ENCODE measurements around the gene VPS13A. TPM values are rescaled to one million over a fixed set of nuclear protein-coding genes. Genes with fewer than 3 reads are reported as not detected.

VPS13A gene
- total and polyA plus RNA-seq, 10 of the 15 experiments (the other 5 are each of a cell fraction or from before 2014, with no cell fraction given) = 10.0 to 35.2 (median 21.1) TPM

GRCh38 chr9:77284616-77285015 is 107.3 kb downstream of the VPS13A start (continued):
- TF ChIP-seq GABPA (IDR thresholded peaks at IDR 0.05; ENCODE audit: low read depth) (no peak), EGR1 (IDR thresholded peaks at IDR 0.05; ENCODE audit: borderline replicate concordance in 1 of 2, low read depth in 2 of 2, low read length in 2 of 2) (no peak), TBL1XR1 (IDR thresholded peaks at IDR 0.05; ENCODE audit: low read depth, low read length) (no peak)

DNA sequence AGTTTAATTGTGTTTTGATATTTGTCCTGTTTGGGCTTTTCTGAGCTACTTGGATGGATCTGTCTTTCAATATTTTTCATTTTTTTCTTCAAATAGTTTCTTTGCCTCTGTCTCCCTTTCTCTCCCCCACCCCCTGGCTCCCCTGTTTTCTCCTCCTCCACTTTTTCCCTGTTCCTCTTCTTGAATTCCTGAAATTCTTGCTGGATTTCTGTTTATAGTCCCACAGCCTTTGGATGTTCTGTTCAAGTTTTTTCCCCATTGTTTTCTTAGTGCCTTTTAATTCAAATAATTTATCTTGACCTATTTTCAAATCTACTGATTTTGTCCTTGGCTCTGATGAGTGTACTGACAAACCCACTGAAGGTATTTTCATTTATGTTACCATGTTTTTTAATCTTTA is 113.0 kb downstream of the VPS13A start:
- Histone ChIP-seq H3K27me3 (replicated peaks in 1 of 2; ENCODE audit: control insufficient read depth in 2 of 2, insufficient read depth in 2 of 2, low read length in 1 of 2) (no peaks in the 10 kb centered on the region), H3K79me2 (ENCODE audit: control insufficient read depth, insufficient read depth, low read length) (no peaks in the 10 kb centered on the region), H4K20me1 (ENCODE audit: control insufficient read depth, insufficient read depth) (no peaks in the 10 kb centered on the region), H3K4me2 (ENCODE audit: control insufficient read depth, insufficient read depth) (no peak overlapping the region), H2AFZ (ENCODE audit: control insufficient read depth, low read depth, low read length) (no peak overlapping the region), H3K4me1 (ENCODE audit: control insufficient read depth, insufficient read depth, low read length) (no peaks in the 10 kb centered on the region), H3K36me3 (ENCODE audit: control insufficient read depth in 2 of 2, insufficient read depth in 2 of 2, low read length in 1 of 2) (peaks cover 0 to 3% of the 10 kb centered on the region in 2 experiments; a peak in 2 of 4 replicates), H3K9me3 (replicated peaks; ENCODE audit: control insufficient read depth, insufficient read depth, low read length) (no peaks in the 10 kb centered on the region; the same call in 1 of the 3 replicates), H3K27ac (ENCODE audit: control insufficient read depth, insufficient read depth) (no peak overlapping the region), H3K4me3 (no peak overlapping the region), H3K9ac (ENCODE audit: control insufficient read depth, insufficient read depth, low read length) (no peak overlapping the region)
- no TSS peak for BruUV-seq (replicated peaks)
- FAIRE-seq = no peak
- CTCF ChIA-PET = no interaction called here
- DNase-seq (ENCODE audit: low read depth, low spot score) = no peak
- no peak for ATAC-seq
- SMC1A ChIA-PET (ENCODE audit: uncharacterized antibody, unreplicated experiment) = no interaction called here
- RAD21 ChIA-PET (ENCODE audit: unreplicated experiment) = no interaction called here
- intact Hi-C loops (cut with micrococcal nuclease; ENCODE audit: unreplicated experiment) (no loop called here), in situ Hi-C loops (cut with MboI) (no loop called here)
- TF ChIP-seq YBX1 (IDR thresholded peaks at IDR 0.05) (no peak), SUZ12 (IDR thresholded peaks at IDR 0.05; ENCODE audit: unreplicated experiment) (no peak)
- POLR2A ChIA-PET = no interaction called here

DNA sequence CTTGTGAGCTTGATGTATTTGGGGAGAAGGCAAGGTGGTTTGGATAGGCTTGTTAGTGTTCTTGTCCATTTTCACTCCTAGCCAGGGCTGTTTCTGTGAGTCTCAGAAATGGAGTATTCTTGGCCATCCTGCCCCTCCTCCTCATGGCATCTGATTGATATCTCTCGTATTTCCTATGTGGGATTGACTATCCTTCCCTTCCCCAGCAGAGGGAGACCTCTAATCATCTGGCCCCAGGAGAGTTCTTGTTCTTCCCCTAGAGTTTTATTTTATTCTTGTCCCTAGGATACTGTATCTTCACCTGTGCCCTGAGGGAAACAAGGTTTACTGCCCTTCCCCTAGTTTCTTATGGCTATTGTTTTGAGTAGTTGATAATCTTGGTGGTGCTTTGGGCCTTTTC is 114.4 kb downstream of the VPS13A start:
- no peaks in the 10 kb centered on the region for H3K79me2 ChIP-seq (ENCODE audit: control insufficient read depth, insufficient read depth, low read length)
- ATAC-seq (peak; percentile 26; the same call in 2 of the 3 replicates), FAIRE-seq (no peak), DNase-seq (ENCODE audit: low read depth, low spot score) (no peak)
- ChIA-PET RAD21 (ENCODE audit: unreplicated experiment) (no interaction called here), SMC1A (ENCODE audit: uncharacterized antibody, unreplicated experiment) (interaction anchor here (0.7 to 1.1 kb wide), 3 partner anchors 23 to 916 kb away, joined by 3 read pairs; no protein-coding TSS in a partner anchor), POLR2A (interaction anchor here (1.0 kb wide), 1 partner anchor 9 kb away, joined by 3 read pairs; no protein-coding TSS in a partner anchor), CTCF (interaction anchor here (0.9 to 1.9 kb wide), 4 partner anchors 11 to 165 kb away, joined by 3 to 7 read pairs (median 4); no protein-coding TSS in a partner anchor)
- no peak overlapping the region for H3K4me2 ChIP-seq (ENCODE audit: control insufficient read depth, insufficient read depth)
- in situ Hi-C loops (cut with MboI) = no loop called here
- no peak overlapping the region for H2AFZ ChIP-seq (ENCODE audit: control insufficient read depth, low read depth, low read length)
- BruUV-seq (replicated peaks) = no TSS peak
- peaks cover 0 to 3% of the 10 kb centered on the region in 2 experiments; a peak in 2 of 4 replicates for H3K36me3 ChIP-seq (ENCODE audit: control insufficient read depth in 2 of 2, insufficient read depth in 2 of 2, low read length in 1 of 2)
- no peaks in the 10 kb centered on the region for H3K4me1 ChIP-seq (ENCODE audit: control insufficient read depth, insufficient read depth, low read length)
- no peak overlapping the region for H3K27ac ChIP-seq (ENCODE audit: control insufficient read depth, insufficient read depth)
- H3K9me3 ChIP-seq (replicated peaks; ENCODE audit: control insufficient read depth, insufficient read depth, low read length) = no peaks in the 10 kb centered on the region; the same call in 1 of the 3 replicates
- no peaks in the 10 kb centered on the region for H4K20me1 ChIP-seq (ENCODE audit: control insufficient read depth, insufficient read depth)
- no peak overlapping the region for H3K9ac ChIP-seq (ENCODE audit: control insufficient read depth, insufficient read depth, low read length)
- H3K27me3 ChIP-seq (replicated peaks in 1 of 2; ENCODE audit: control insufficient read depth in 2 of 2, insufficient read depth in 2 of 2, low read length in 1 of 2) = no peaks in the 10 kb centered on the region
- H3K4me3 ChIP-seq = no peak overlapping the region
- 100% methylated on average over 1 of the region's 1 CpG for WGBS (ENCODE audit: insufficient coverage, insufficient replicate concordance, low lambda C conversion rate, missing lambda C conversion rate)
- intact Hi-C loops (cut with micrococcal nuclease; ENCODE audit: unreplicated experiment) = no loop called here
- TF ChIP-seq, protein P1, sequence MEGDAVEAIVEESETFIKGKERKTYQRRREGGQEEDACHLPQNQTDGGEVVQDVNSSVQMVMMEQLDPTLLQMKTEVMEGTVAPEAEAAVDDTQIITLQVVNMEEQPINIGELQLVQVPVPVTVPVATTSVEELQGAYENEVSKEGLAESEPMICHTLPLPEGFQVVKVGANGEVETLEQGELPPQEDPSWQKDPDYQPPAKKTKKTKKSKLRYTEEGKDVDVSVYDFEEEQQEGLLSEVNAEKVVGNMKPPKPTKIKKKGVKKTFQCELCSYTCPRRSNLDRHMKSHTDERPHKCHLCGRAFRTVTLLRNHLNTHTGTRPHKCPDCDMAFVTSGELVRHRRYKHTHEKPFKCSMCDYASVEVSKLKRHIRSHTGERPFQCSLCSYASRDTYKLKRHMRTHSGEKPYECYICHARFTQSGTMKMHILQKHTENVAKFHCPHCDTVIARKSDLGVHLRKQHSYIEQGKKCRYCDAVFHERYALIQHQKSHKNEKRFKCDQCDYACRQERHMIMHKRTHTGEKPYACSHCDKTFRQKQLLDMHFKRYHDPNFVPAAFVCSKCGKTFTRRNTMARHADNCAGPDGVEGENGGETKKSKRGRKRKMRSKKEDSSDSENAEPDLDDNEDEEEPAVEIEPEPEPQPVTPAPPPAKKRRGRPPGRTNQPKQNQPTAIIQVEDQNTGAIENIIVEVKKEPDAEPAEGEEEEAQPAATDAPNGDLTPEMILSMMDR (IDR thresholded peaks at IDR 0.05 in 2 of 3, conservative IDR thresholded peaks at IDR 0.05 in 1 of 3; ENCODE audit: control insufficient read depth in 2 of 3, extremely low read depth in 1 of 3, insufficient read depth in 1 of 3, low read depth in 3 of 3, low read length in 3 of 3) = peak in 2 of 3 experiments; percentile 6 to 11; a peak in 1 of 6 replicates
- TF ChIP-seq PML (IDR thresholded peaks at IDR 0.05; ENCODE audit: low read length) (no peak), PAX5 (IDR thresholded peaks at IDR 0.05; ENCODE audit: borderline replicate concordance, low read depth, low read length) (no peak), SMARCA5 (IDR thresholded peaks at IDR 0.05) (no peak), KAT2A (conservative IDR thresholded peaks at IDR 0.05; ENCODE audit: control insufficient read depth, low read depth, low read length) (no peak), LARP7 (IDR thresholded peaks at IDR 0.05) (no peak), ZNF384 (IDR thresholded peaks at IDR 0.05; ENCODE audit: borderline replicate concordance, low read depth, low read length) (no peak)
